ENCODE data around the gene ATP1A2.

Gene ATP1A2

DNA sequence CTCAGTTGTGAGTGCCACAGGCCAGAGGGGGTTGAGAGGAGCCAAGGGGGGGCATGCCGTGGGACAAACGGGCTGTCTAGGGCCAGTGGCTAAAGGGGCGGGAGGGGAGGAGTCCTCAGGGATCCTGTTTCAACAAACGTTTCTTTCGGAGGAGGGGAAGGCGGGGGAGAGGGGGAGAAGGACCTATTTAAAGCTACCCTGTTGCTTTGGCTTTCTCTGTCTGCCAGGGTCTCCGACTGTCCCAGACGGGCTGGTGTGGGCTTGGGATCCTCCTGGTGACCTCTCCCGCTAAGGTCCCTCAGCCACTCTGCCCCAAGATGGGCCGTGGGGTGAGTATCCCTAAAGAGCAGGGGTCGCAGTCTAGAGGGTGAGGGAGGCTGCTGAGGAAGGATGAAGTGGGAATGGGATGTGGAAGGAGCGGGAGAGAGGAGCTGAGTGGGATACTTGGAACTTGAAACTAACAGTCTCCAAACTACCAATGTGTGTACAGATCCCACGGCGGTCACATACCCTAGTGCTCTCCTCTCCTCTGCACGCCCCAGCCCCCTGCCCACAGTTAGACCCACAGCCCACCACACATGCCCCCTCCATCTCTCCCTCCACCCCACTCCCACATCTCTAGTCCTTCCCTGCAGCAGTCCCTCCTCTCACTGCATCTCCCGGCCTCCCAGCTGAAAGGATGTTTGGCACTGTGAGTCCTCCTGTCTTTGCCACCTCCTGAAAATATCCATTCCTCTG lies at the start of gene ATP1A2:
Gene ATP1A2, plus strand, starts transcription at position 215 of the 738 bp plus-strand sequence. Its CDS starts 103 bp downstream, at position 318.
- DNase-seq = no peak

DNA sequence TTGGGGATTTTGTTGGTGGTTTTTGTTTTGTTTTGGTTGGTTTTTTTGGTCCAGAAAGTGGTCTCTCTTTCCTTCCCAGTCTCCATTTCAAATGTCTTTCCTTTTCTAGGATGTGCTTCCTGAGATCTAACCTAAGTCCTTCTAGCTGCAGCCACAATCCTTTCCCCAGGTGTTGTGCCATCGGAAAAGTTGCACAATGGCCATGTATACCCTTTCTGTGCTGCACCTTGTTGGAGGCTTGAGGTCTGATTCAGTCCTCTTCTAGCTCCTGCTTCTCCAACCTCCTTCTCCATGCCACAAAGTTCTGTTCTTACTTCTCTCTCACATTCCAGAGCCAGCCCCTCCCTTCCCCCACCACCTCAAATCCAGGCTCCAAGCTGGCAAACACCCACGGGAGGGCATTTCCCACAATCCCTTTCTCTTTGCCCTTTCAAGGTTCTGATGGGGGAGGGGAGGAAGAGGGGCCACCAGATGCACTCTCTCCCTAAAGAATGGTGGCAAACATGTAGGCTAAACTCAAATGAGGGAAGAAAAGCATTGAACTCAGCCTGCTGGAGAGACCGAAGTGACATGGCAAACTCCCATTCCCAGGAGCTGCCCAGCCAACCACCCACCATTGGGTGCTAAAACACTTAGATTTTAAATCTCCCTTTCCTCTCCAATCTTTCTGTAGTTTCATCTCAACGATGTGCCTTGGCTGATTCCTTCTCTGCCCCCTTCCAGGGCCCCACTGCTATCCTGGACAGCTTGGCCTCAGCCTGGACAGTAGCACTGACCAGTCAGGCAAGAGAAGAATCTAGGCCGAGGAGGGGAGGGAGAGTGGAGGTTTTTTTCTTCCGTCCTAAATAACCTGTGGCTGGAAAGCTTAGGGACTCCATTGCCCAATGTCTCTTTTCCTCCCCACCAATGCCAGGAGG lies 48.5 kb upstream of the ATP1A2 start:
- no peak for DNase-seq

DNA sequence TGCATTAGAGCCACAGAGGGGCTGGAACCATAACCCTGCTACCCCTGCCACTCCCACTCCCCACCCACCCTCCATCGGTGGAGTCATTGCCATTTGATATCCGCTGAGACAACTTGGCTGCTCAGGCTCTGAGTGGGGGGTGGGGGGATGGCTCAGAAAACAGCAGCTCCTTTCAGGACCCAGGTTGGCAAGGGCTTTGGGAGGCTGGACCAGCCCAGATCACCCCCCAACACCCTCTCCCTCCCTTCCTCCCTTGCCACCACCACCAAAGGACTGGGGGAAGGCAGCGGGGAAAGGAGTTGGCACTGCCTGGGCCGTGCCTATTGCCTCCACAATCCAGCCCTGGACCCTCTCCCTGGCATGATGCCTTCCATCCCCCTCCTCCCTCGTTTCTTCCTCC lies 47.3 kb upstream of the ATP1A2 start:
- DNase-seq = no peak

- DNase-seq = no peak
Measured at GRCh38 chr1:160069460-160070231, 45.9 kb upstream of the ATP1A2 start, which contains the start of gene KCNJ10. Gene KCNJ10, minus strand, starts transcription at chr1:160070160. Its CDS starts 27,628 bp downstream, at chr1:160042532.

GRCh38 chr1:160070243-160071163 lies 45.1 kb upstream of the ATP1A2 start:
- peak; percentile 38 for DNase-seq

- no peak for DNase-seq
Measured at GRCh38 chr1:160071289-160071688, 44.3 kb upstream of the ATP1A2 start.

- no peak for DNase-seq
Measured at GRCh38 chr1:160074865-160075264, 40.7 kb upstream of the ATP1A2 start.

- no peak for DNase-seq
Measured at GRCh38 chr1:160075836-160076235, 39.7 kb upstream of the ATP1A2 start.

GRCh38 chr1:160076295-160076694 lies 39.3 kb upstream of the ATP1A2 start:
- no peak for DNase-seq

GRCh38 chr1:160077486-160077885 lies 38.1 kb upstream of the ATP1A2 start:
- DNase-seq = no peak

- peak; percentile 68 for DNase-seq
Measured at GRCh38 chr1:160078512-160079195, 36.9 kb upstream of the ATP1A2 start.

- no peak for DNase-seq
Measured at GRCh38 chr1:160079448-160079847, 36.1 kb upstream of the ATP1A2 start.

DNA sequence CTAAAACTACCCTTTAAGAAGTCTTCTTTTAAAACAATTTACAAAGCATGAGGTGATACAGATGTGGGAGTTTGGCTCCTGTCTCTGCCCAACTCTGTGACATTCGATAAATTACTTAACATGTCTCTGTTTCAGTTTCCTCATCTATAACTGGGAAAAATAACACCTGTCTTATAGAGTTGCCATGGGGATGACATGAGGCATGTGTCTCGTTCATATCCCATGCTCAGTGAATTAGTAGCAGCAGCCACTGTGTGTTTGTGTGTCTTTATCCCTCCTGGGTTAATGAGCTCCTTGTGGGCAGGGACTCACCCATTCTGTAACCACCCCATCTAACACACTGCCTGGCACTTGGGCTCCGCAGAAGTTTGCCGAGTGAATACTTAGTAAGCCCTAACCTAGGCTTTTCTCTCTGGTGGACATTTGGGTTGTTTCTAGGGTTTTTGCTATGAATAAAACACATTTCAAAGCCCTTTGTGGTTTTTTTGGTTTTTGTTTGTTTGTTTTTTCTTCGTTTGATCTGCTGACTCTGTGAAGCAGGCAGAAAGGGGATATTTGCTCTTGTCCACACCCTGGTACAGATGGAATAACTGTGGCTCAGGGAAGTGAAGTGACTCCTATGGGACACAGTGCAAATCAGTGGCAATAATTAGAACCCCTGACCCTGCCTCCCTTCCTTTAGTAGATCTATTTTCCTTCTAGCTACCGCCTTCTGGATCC lies 35.0 kb upstream of the ATP1A2 start:
- DNase-seq = no peak

DNA sequence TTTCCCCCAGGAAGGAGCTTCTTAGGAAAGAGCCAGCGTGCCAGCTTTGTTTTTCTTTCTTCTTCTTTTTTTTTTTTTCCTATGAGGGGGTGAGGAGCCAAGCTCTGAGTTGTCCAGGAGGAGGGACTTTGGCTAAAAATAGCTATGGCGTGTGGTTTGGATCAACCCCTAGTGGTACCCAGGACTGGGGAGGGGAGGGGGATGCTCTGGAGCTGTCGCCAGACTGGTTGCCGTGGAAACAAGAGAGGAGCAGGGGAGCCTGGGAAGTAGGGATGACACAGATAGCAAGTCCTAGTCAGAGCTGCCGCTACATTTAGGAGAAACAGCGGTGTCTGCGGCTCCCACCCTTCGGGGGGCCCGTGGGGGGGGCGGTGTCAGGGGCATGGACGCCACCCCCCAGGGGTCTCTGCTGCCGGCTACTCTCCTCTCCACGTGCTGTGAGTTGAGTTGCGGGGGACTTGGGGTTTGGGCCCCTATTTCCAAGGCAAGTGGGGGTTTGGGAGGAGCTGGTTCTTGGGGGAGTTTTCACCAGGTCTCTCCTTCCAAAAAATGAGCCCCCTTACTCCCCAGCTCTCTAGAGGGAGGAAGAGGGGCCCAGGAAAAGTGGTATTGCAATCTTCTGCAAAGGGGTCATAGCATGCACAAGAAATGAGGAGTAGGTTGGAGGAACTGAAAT lies 34.2 kb upstream of the ATP1A2 start, which contains the start of gene KCNJ9:
Gene KCNJ9, plus strand, starts transcription at position 278 of the 676 bp plus-strand sequence. CDS start 2,493 bp downstream, outside the sequence.
- no peak for DNase-seq

DNA sequence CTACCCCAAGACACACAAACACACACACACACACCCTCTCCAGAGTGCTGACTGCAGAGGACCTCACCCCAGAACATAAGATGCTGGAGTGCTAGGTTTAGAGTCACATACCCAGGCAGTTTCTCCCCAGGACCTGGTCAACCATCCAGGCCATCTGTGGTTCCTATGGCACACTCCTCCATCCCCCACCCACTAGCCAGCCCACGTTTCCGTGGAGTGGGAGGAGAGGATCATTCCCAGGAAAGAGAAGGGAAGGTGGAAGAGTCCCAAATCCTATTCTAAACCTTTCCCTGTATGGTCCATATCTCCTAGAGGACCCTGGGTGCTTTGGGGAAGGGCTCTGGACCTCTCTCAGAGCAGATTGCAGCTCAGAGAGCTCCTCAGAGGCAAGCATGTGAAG lies 33.1 kb upstream of the ATP1A2 start:
- DNase-seq = no peak

DNA sequence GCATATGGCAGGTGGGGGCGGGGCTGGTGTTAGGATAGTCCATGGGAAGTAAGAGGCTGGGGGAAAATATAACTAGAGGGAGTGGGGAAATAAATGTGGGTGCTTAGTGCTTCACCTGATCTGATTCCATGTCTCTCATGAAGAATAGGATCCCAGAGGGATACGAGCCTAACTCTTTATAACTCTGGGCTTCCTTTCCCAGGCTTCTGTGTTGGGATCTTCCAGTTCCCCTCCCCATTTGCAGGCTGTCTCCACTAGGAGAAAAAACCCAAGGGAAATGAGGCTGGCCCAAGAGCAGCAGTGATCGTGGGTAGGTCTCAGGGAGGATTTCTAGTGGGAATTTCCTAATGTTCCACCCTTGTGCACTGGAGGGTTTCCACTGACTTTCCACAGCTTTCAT lies 32.6 kb upstream of the ATP1A2 start:
- DNase-seq = no peak

- DNase-seq = peak; percentile 59
Measured at GRCh38 chr1:160083968-160084770, 31.4 kb upstream of the ATP1A2 start.

- no peak for DNase-seq
Measured at GRCh38 chr1:160084771-160085321, 30.7 kb upstream of the ATP1A2 start.
